ENCODE results near the gene IGSF9B.

The IGSF9B gene

GRCh38 chr11:133922078-133922870, 34.5 kb downstream of the IGSF9B start:
- Histone ChIP-seq H3K4me1 (ENCODE audit: control insufficient read depth in 1 of 2, insufficient read depth in 2 of 2, low read length in 2 of 2) (no peaks in the 10 kb centered on the region), H3K4me3 (ENCODE audit: low read depth in 1 of 2, low read length in 2 of 2) (no peak overlapping the region), H3K36me3 (ENCODE audit: control insufficient read depth in 1 of 2, insufficient read depth in 2 of 2, low read length in 2 of 2) (no peaks in the 10 kb centered on the region), H3K9ac (ENCODE audit: low read depth in 1 of 2, low read length in 2 of 2) (no peak overlapping the region), H3K27ac (ENCODE audit: low read depth, low read length) (no peak overlapping the region), H3K9me3 (ENCODE audit: control insufficient read depth in 1 of 2, low read length in 2 of 2) (no peaks in the 10 kb centered on the region), H3K27me3 (ENCODE audit: control insufficient read depth in 1 of 2, insufficient read depth in 2 of 2, low read length in 2 of 2) (no peaks in the 10 kb centered on the region)

- H3K9me3 ChIP-seq (ENCODE audit: control insufficient read depth in 1 of 2, low read length in 2 of 2) = no peaks in the 10 kb centered on the region
- no peaks in the 10 kb centered on the region for H3K36me3 ChIP-seq (ENCODE audit: control insufficient read depth in 1 of 2, insufficient read depth in 2 of 2, low read length in 2 of 2)
- H3K27me3 ChIP-seq (ENCODE audit: control insufficient read depth in 1 of 2, insufficient read depth in 2 of 2, low read length in 2 of 2) = no peaks in the 10 kb centered on the region
- H3K27ac ChIP-seq (ENCODE audit: low read depth, low read length) = no peak overlapping the region
- no peaks in the 10 kb centered on the region for H3K4me1 ChIP-seq (ENCODE audit: control insufficient read depth in 1 of 2, insufficient read depth in 2 of 2, low read length in 2 of 2)
- no peak overlapping the region for H3K9ac ChIP-seq (ENCODE audit: low read depth in 1 of 2, low read length in 2 of 2)
- no peak overlapping the region for H3K4me3 ChIP-seq (ENCODE audit: low read depth in 1 of 2, low read length in 2 of 2)
Observed at GRCh38 chr11:133921513-133921912, 35.3 kb downstream of the IGSF9B start.

- H3K36me3 ChIP-seq (ENCODE audit: control insufficient read depth in 1 of 2, insufficient read depth in 2 of 2, low read length in 2 of 2) = no peaks in the 10 kb centered on the region
- H3K9ac ChIP-seq (ENCODE audit: low read depth in 1 of 2, low read length in 2 of 2) = no peak overlapping the region
- H3K27ac ChIP-seq (ENCODE audit: low read depth, low read length) = no peak overlapping the region
- no peaks in the 10 kb centered on the region for H3K9me3 ChIP-seq (ENCODE audit: control insufficient read depth in 1 of 2, low read length in 2 of 2)
- H3K4me3 ChIP-seq (ENCODE audit: low read depth in 1 of 2, low read length in 2 of 2) = no peak overlapping the region
- H3K4me1 ChIP-seq (ENCODE audit: control insufficient read depth in 1 of 2, insufficient read depth in 2 of 2, low read length in 2 of 2) = no peaks in the 10 kb centered on the region
- no peaks in the 10 kb centered on the region for H3K27me3 ChIP-seq (ENCODE audit: control insufficient read depth in 1 of 2, insufficient read depth in 2 of 2, low read length in 2 of 2)
Observed at GRCh38 chr11:133921026-133921425, 35.7 kb downstream of the IGSF9B start.

- Histone ChIP-seq H3K9me3 (ENCODE audit: control insufficient read depth in 1 of 2, low read length in 2 of 2) (no peaks in the 10 kb centered on the region), H3K9ac (ENCODE audit: low read depth in 1 of 2, low read length in 2 of 2) (no peak overlapping the region), H3K27ac (ENCODE audit: low read depth, low read length) (no peak overlapping the region), H3K4me3 (ENCODE audit: low read depth in 1 of 2, low read length in 2 of 2) (no peak overlapping the region), H3K27me3 (ENCODE audit: control insufficient read depth in 1 of 2, insufficient read depth in 2 of 2, low read length in 2 of 2) (no peaks in the 10 kb centered on the region), H3K36me3 (ENCODE audit: control insufficient read depth in 1 of 2, insufficient read depth in 2 of 2, low read length in 2 of 2) (no peaks in the 10 kb centered on the region), H3K4me1 (ENCODE audit: control insufficient read depth in 1 of 2, insufficient read depth in 2 of 2, low read length in 2 of 2) (no peaks in the 10 kb centered on the region)
Observed at GRCh38 chr11:133920109-133920990, 36.4 kb downstream of the IGSF9B start.

- Histone ChIP-seq H3K4me1 (ENCODE audit: control insufficient read depth in 1 of 2, insufficient read depth in 2 of 2, low read length in 2 of 2) (no peaks in the 10 kb centered on the region), H3K27me3 (ENCODE audit: control insufficient read depth in 1 of 2, insufficient read depth in 2 of 2, low read length in 2 of 2) (no peaks in the 10 kb centered on the region), H3K9ac (ENCODE audit: low read depth in 1 of 2, low read length in 2 of 2) (no peak overlapping the region), H3K4me3 (ENCODE audit: low read depth in 1 of 2, low read length in 2 of 2) (no peak overlapping the region), H3K27ac (ENCODE audit: low read depth, low read length) (no peak overlapping the region), H3K36me3 (ENCODE audit: control insufficient read depth in 1 of 2, insufficient read depth in 2 of 2, low read length in 2 of 2) (no peaks in the 10 kb centered on the region), H3K9me3 (ENCODE audit: control insufficient read depth in 1 of 2, low read length in 2 of 2) (no peaks in the 10 kb centered on the region)
Observed at GRCh38 chr11:133919330-133920108, 37.2 kb downstream of the IGSF9B start.

- H3K36me3 ChIP-seq (ENCODE audit: control insufficient read depth in 1 of 2, insufficient read depth in 2 of 2, low read length in 2 of 2) = no peaks in the 10 kb centered on the region
Observed at GRCh38 chr11:133918608-133919260, 38.0 kb downstream of the IGSF9B start.

GRCh38 chr11:133917921-133918607, 38.7 kb downstream of the IGSF9B start:
- no peak overlapping the region for H3K4me3 ChIP-seq (ENCODE audit: low read depth in 1 of 2, low read length in 2 of 2)
- no peaks in the 10 kb centered on the region for H3K4me1 ChIP-seq (ENCODE audit: control insufficient read depth in 1 of 2, insufficient read depth in 2 of 2, low read length in 2 of 2)
- no peaks in the 10 kb centered on the region for H3K36me3 ChIP-seq (ENCODE audit: control insufficient read depth in 1 of 2, insufficient read depth in 2 of 2, low read length in 2 of 2)
- H3K27ac ChIP-seq (ENCODE audit: low read depth, low read length) = no peak overlapping the region
- H3K9ac ChIP-seq (ENCODE audit: low read depth in 1 of 2, low read length in 2 of 2) = no peak overlapping the region
- H3K9me3 ChIP-seq (ENCODE audit: control insufficient read depth in 1 of 2, low read length in 2 of 2) = no peaks in the 10 kb centered on the region
- no peaks in the 10 kb centered on the region for H3K27me3 ChIP-seq (ENCODE audit: control insufficient read depth in 1 of 2, insufficient read depth in 2 of 2, low read length in 2 of 2)

More at GRCh38 chr11:133918608-133919260, 38.0 kb downstream of the IGSF9B start:
- H3K9ac ChIP-seq (ENCODE audit: low read depth in 1 of 2, low read length in 2 of 2) = no peak overlapping the region
- no peaks in the 10 kb centered on the region for H3K9me3 ChIP-seq (ENCODE audit: control insufficient read depth in 1 of 2, low read length in 2 of 2)
- no peaks in the 10 kb centered on the region for H3K27me3 ChIP-seq (ENCODE audit: control insufficient read depth in 1 of 2, insufficient read depth in 2 of 2, low read length in 2 of 2)
- no peak overlapping the region for H3K4me3 ChIP-seq (ENCODE audit: low read depth in 1 of 2, low read length in 2 of 2)
- H3K4me1 ChIP-seq (ENCODE audit: control insufficient read depth in 1 of 2, insufficient read depth in 2 of 2, low read length in 2 of 2) = no peaks in the 10 kb centered on the region
- H3K27ac ChIP-seq (ENCODE audit: low read depth, low read length) = no peak overlapping the region

GRCh38 chr11:133916784-133917440, 39.9 kb downstream of the IGSF9B start:
- no peaks in the 10 kb centered on the region for H3K27me3 ChIP-seq (ENCODE audit: control insufficient read depth in 1 of 2, insufficient read depth in 2 of 2, low read length in 2 of 2)
- H3K36me3 ChIP-seq (ENCODE audit: control insufficient read depth in 1 of 2, insufficient read depth in 2 of 2, low read length in 2 of 2) = no peaks in the 10 kb centered on the region
- no peaks in the 10 kb centered on the region for H3K4me1 ChIP-seq (ENCODE audit: control insufficient read depth in 1 of 2, insufficient read depth in 2 of 2, low read length in 2 of 2)

GRCh38 chr11:133913761-133914160, 43.0 kb downstream of the IGSF9B start:
- Histone ChIP-seq H3K27me3 (ENCODE audit: control insufficient read depth in 1 of 2, insufficient read depth in 2 of 2, low read length in 2 of 2) (no peaks in the 10 kb centered on the region), H3K4me1 (ENCODE audit: control insufficient read depth in 1 of 2, insufficient read depth in 2 of 2, low read length in 2 of 2) (no peaks in the 10 kb centered on the region), H3K9me3 (ENCODE audit: control insufficient read depth in 1 of 2, low read length in 2 of 2) (no peaks in the 10 kb centered on the region), H3K9ac (ENCODE audit: low read depth in 1 of 2, low read length in 2 of 2) (no peak overlapping the region), H3K4me3 (ENCODE audit: low read depth in 1 of 2, low read length in 2 of 2) (no peak overlapping the region), H3K27ac (ENCODE audit: low read depth, low read length) (no peak overlapping the region), H3K36me3 (ENCODE audit: control insufficient read depth in 1 of 2, insufficient read depth in 2 of 2, low read length in 2 of 2) (no peaks in the 10 kb centered on the region)

More at GRCh38 chr11:133916784-133917440, 39.9 kb downstream of the IGSF9B start:
- Histone ChIP-seq H3K27ac (ENCODE audit: low read depth, low read length) (no peak overlapping the region), H3K9ac (ENCODE audit: low read depth in 1 of 2, low read length in 2 of 2) (no peak overlapping the region), H3K9me3 (ENCODE audit: control insufficient read depth in 1 of 2, low read length in 2 of 2) (no peaks in the 10 kb centered on the region), H3K4me3 (ENCODE audit: low read depth in 1 of 2, low read length in 2 of 2) (no peak overlapping the region)
